Measurements from ENCODE around the gene PGM1.

GRCh38 chr1:63709267-63709828 is 116.1 kb downstream of the PGM1 start:
- TF ChIP-seq CTCF (IDR thresholded peaks at IDR 0.05; ENCODE audit: low read length) (no peak), EZH2 (IDR thresholded peaks at IDR 0.05; ENCODE audit: borderline replicate concordance, low read length) (no peak)

Data from OCI-LY1 (cell line).